HFFc6 (cell line): ENCODE data around the gene MSMP. TPM values are rescaled to one million over a fixed set of nuclear protein-coding genes. Genes with fewer than 3 reads are reported as not detected.

Source experiments
- DNase-seq: peaks from one replicate; pipeline ENCODE4 v3.0.0-alpha.2; 2018
- H3K27ac Mint-ChIP-seq: 2 replicates; pipeline ENCODE4 v1.8.0; 2020; ENCODE audit warnings: mild to moderate bottlenecking, mixed read lengths
- H3K27me3 Mint-ChIP-seq: 2 replicates; pipeline ENCODE4 v1.8.0; 2021; ENCODE audit warnings: mild to moderate bottlenecking, moderate library complexity, mixed read lengths; ENCODE audit not compliant: insufficient read depth
- H3K36me3 Mint-ChIP-seq: 2 replicates; pipeline ENCODE4 v1.8.0; 2021; ENCODE audit warnings: low read depth, mixed read lengths
- H3K4me1 Mint-ChIP-seq: 2 replicates; pipeline ENCODE4 v1.8.0; 2020; ENCODE audit warnings: low read depth, mixed read lengths
- H3K4me3 Mint-ChIP-seq: 2 replicates; pipeline ENCODE4 v1.8.0; 2020; ENCODE audit warnings: mild to moderate bottlenecking, moderate library complexity, mixed read lengths
- H3K9me3 Mint-ChIP-seq: 2 replicates; pipeline ENCODE4 v1.8.0; 2020; ENCODE audit warnings: mild to moderate bottlenecking, mixed read lengths
- microRNA-seq: library from miRNA; unstranded; fragments of <30 nt; microRNA quantifications from one replicate; pipeline ENCODE4, GENCODE V29; 2019
- total RNA-seq, 6 experiments: library from RNA; stranded (reverse); fragmentation: NEBNext Ultra II Directional; extraction: Animal tissue kit (Norgen Biotek cat#: 25700); gene quantifications; 2 replicates in 1 of 6; 3 replicates in 5 of 6; pipeline ENCODE4 v1.2.3, GENCODE V29; 2021
- TF ChIP-seq, protein P1 (sequence below): fragments of 200-600 bp; sonication (generic); IDR thresholded peaks from 2 replicates; pipeline ENCODE4 v1.5.0; 2021; ENCODE audit warnings: antibody characterized with exemption, mild to moderate bottlenecking

The MSMP gene
- total RNA-seq, 6 experiments from 2014 or later: not detected

DNA sequence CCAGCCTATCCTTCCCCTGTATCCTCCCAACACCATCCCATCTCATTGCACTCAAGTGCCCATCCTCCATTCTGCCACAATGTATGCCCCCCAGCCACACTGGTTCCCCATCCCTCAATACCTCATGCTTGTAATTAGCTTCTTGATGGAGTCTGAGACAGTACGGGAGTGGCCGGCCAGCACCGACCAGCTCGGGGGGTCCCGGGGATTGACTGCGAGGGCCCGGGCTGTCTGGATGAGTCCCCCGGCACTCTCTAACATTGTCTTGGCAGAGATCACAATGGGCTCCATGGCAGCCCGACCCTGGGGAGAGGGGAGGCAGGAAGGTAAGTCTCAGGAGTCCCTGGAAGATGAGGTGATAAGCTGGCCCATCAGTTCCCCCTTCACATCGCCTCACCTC is 47.1 kb downstream of the MSMP start:
- H3K27me3 Mint-ChIP-seq: peaks cover 3% of the 10 kb centered on the region
- H3K4me1 Mint-ChIP-seq: no peaks in the 10 kb centered on the region
- H3K4me3 Mint-ChIP-seq: no peak overlapping the region
- TF ChIP-seq, protein P1, sequence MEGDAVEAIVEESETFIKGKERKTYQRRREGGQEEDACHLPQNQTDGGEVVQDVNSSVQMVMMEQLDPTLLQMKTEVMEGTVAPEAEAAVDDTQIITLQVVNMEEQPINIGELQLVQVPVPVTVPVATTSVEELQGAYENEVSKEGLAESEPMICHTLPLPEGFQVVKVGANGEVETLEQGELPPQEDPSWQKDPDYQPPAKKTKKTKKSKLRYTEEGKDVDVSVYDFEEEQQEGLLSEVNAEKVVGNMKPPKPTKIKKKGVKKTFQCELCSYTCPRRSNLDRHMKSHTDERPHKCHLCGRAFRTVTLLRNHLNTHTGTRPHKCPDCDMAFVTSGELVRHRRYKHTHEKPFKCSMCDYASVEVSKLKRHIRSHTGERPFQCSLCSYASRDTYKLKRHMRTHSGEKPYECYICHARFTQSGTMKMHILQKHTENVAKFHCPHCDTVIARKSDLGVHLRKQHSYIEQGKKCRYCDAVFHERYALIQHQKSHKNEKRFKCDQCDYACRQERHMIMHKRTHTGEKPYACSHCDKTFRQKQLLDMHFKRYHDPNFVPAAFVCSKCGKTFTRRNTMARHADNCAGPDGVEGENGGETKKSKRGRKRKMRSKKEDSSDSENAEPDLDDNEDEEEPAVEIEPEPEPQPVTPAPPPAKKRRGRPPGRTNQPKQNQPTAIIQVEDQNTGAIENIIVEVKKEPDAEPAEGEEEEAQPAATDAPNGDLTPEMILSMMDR: no peak
- peak overlapping the region; percentile 21; the same call in 1 of the 2 replicates for H3K27ac Mint-ChIP-seq
- DNase-seq: no peak
- H3K36me3 Mint-ChIP-seq: peaks cover 55% of the 10 kb centered on the region
- no peaks in the 10 kb centered on the region for H3K9me3 Mint-ChIP-seq

DNA sequence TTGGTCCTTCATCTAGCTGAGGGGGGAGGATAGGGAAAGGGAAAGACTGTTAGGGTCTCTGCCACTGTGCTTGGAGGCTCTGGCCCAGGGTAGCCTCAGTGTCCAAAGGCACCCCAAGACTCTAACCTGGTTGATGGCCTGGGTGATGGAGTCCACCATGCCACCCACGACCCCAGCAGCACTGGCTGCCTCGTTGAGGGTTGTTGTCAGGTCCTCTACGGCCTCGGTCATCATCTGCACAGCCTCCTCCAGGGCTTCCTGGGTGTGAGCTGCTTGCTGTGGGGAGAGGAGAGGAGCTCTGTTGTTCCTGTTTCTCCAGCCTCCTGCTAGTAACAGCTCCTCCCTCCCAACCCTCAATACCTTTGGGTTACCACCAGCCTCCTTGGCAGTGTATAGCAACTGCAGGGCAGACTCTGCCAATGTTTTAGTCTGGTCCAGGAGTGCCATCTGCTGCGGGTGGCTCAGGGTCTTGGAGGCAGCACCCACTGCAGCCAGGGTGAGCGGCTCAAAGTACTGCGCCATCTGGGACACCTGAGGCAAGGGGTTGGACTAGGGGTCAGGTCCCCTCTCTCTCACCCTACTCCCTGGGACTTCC is 48.1 kb downstream of the MSMP start:
- peaks cover 3% of the 10 kb centered on the region for H3K27me3 Mint-ChIP-seq
- no peaks in the 10 kb centered on the region for H3K4me1 Mint-ChIP-seq
- no peak overlapping the region for H3K4me3 Mint-ChIP-seq
- no peaks in the 10 kb centered on the region for H3K9me3 Mint-ChIP-seq
- no peak for DNase-seq
- TF ChIP-seq, protein P1: no peak
- H3K36me3 Mint-ChIP-seq: peaks cover 47% of the 10 kb centered on the region
- H3K27ac Mint-ChIP-seq: no peak overlapping the region

DNA sequence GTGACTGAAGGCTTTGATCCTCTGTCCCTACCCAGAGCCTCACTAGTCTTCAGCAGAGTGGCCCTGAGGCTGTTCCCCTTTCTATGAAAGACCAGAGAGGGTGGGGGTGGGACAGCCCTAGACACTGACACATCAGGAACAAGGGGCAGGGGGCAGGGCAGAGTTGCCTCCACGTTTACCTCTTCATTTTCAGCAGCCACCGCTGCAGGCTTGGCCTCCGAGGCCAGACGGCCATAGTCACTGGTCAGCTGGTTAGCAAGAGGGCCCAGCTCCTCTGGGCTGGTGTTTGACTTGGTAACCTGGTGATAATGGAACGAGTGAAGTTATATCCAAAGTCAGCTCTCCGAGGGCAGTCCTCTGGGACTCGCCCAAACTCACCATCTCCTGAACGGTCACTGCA is 48.7 kb downstream of the MSMP start:
- no peak for DNase-seq
- no peak overlapping the region for H3K4me3 Mint-ChIP-seq
- no peaks in the 10 kb centered on the region for H3K4me1 Mint-ChIP-seq
- H3K9me3 Mint-ChIP-seq: no peaks in the 10 kb centered on the region
- H3K27me3 Mint-ChIP-seq: peaks cover 3% of the 10 kb centered on the region
- H3K36me3 Mint-ChIP-seq: peaks cover 41% of the 10 kb centered on the region
- TF ChIP-seq, protein P1: no peak
- H3K27ac Mint-ChIP-seq: no peak overlapping the region

DNA sequence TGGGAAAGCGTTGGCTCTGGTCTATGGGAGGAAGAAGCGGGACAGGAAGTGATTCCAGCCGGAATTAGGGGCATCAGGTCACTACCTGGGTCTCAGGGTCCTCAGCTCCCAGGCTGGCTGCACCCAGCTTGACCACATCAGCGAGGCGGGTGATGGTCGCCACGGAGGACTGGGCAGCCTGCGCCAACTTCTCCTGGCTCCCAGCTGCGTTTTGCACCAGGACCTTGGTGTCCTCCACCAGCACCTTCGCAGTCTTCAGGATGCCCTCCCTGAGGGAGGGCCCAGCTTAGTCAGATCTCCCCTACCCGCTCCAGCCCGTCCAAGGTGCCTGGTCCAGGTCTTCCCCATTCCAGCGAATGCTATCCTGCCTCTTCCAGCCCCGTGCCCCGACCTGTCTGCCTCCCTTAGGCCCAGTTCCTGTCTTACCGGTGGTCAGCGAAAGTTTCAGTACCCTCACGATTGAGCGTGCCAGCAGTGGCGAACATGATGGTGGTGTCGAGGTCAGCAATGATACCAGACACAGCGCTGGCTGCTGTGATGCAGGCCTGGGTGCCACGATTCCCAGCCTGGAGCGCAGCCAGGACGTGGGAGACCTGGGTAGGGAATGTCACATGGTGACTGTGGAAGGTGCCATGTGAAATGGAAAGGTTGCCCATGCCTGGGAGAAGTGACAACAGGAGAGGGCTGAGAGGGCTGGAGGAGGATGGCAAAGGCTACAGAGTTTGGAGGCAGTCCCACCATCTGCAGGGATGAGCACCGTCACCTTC is 50.0 kb downstream of the MSMP start:
- H3K36me3 Mint-ChIP-seq: peaks cover 37% of the 10 kb centered on the region
- no peak overlapping the region for H3K4me3 Mint-ChIP-seq
- peaks cover 3% of the 10 kb centered on the region for H3K27me3 Mint-ChIP-seq
- no peaks in the 10 kb centered on the region for H3K4me1 Mint-ChIP-seq
- no peaks in the 10 kb centered on the region for H3K9me3 Mint-ChIP-seq
- no peak overlapping the region for H3K27ac Mint-ChIP-seq
- DNase-seq: no peak
- TF ChIP-seq, protein P1: no peak

Small RNA genes lying within 50 kb of the gene (microRNA-seq; reads per million reads assigned to microRNA genes)
- 2.3 reads per million for gene MIR6852
- gene MIR6853: not detected

Other genes starting within 250 kb of the MSMP start
- 10 to 100 TPM; 25.4 to 33.2 (median 28.5) TPM for gene TESK1, start 149.0 kb downstream of the MSMP start, total RNA-seq
- gene CD72, start 135.9 kb downstream of the MSMP start, total RNA-seq: under 1 TPM; 0.37 to 0.87 (median 0.49) TPM
- not detected for gene SIT1, start 103.3 kb downstream of the MSMP start, total RNA-seq
- gene RMRP, start 96.3 kb downstream of the MSMP start, total RNA-seq: over 10,000 TPM in 5 of 6 experiments, 1,000 to 10,000 TPM in 1; 9,197 to 39,404 (median 23,537) TPM
- gene CCDC107, start 96.0 kb downstream of the MSMP start, total RNA-seq: 10 to 100 TPM; 22.5 to 29.8 (median 24.6) TPM
- 1 to 10 TPM; 1.7 to 4.4 (median 2.6) TPM for gene ARHGEF39, start 89.1 kb downstream of the MSMP start, total RNA-seq
- gene CA9, start 80.3 kb downstream of the MSMP start, total RNA-seq: under 1 TPM in 1 of 6 experiments, not detected in 5; 0.28 TPM
- gene TPM2, start 64.4 kb downstream of the MSMP start, total RNA-seq: 1,000 to 10,000 TPM; 1,810 to 3,557 (median 2,546) TPM
- gene TLN1, start 22.1 kb downstream of the MSMP start, total RNA-seq: 100 to 1,000 TPM; 470 to 562 (median 491) TPM
- 100 to 1,000 TPM; 106 to 127 (median 114) TPM for gene CREB3, start 21.6 kb downstream of the MSMP start, total RNA-seq
- 10 to 100 TPM; 22.9 to 25.7 (median 24.0) TPM for gene GBA2, start 5.0 kb downstream of the MSMP start, total RNA-seq
- gene RGP1, start 5.0 kb downstream of the MSMP start, total RNA-seq: 10 to 100 TPM; 27.6 to 35.1 (median 30.9) TPM
- gene NPR2, start 37.3 kb upstream of the MSMP start, total RNA-seq: 10 to 100 TPM; 38.3 to 48.5 (median 41.7) TPM
- gene SPAG8, start 58.0 kb upstream of the MSMP start, total RNA-seq: 1 to 10 TPM in 4 of 6 experiments, under 1 TPM in 2; 0.80 to 1.7 (median 1.2) TPM
- gene HINT2, start 60.8 kb upstream of the MSMP start, total RNA-seq: 10 to 100 TPM; 23.3 to 35.3 (median 34.6) TPM
- not detected for gene FAM221B, start 74.5 kb upstream of the MSMP start, total RNA-seq
- gene TMEM8B, start 75.0 kb upstream of the MSMP start, total RNA-seq: 10 to 100 TPM in 5 of 6 experiments, 1 to 10 TPM in 1; 8.7 to 15.2 (median 12.0) TPM
- gene OR13J1, start 116.1 kb upstream of the MSMP start, total RNA-seq: not detected
- gene HRCT1, start 151.9 kb upstream of the MSMP start, total RNA-seq: 1 to 10 TPM; 2.5 to 4.1 (median 3.3) TPM
- under 1 TPM in 5 of 6 experiments, not detected in 1; 0.19 to 0.34 (median 0.23) TPM for gene SPAAR, start 155.2 kb upstream of the MSMP start, total RNA-seq
- not detected for gene OR2S2, start 203.9 kb upstream of the MSMP start, total RNA-seq